Stimulated activated CD4-positive, alpha-beta T cell treated with anti-CD3 and anti-CD28 coated beads, Interleukin-2, amount 100 ng/mL, for 24 hours (primary cell): ENCODE results near the gene BCHE.
"Not testable (repeated sequence)": the region's sequence is repeated elsewhere in the genome, so short reads cannot be mapped to it uniquely, and the experiment has no call there.

ENCODE experiments used
- DNase-seq, 2 donors: peaks; one replicate each; pipeline ENCODE4 v3.0.0-alpha.2; 2020

Gene BCHE

DNA sequence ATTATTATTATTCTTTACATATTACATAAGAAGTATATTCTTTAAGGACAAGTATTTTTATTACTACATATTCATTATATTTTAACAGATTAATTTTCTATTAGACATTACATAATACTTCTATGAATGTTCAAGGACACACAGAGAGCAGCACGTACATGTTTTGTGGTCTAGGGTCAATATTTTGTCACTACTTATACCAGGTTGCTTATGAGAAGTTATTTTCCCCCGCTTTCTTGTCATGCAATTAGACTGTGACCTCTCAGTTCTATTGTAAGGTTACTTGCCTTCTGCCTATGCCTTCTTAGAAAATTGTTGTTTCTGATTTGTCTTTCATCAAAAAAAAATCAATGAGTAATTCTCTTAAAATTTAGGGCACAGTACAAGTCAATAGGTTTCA, 21.5 kb downstream of the BCHE start:
- no peak for DNase-seq

DNA sequence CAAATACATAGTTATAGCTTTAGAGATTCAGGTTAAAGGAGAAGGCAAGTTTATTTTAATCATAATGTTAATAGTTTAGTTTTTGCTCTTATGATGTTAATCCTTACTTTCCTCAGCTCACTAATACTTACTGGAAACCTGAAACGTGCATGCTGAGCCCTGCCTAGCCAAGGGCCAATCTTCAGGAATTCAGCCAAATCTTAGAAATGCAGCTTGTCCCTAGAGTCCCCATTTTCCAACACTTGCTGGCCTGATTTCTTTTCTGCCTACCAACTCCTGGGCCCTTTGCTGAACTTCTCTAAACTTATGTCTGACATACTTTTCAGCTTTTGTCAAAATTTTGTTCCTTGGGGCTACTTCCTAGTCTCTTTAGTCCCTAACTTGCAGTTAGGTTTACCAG, 22.8 kb downstream of the BCHE start:
- DNase-seq = no peak

DNA sequence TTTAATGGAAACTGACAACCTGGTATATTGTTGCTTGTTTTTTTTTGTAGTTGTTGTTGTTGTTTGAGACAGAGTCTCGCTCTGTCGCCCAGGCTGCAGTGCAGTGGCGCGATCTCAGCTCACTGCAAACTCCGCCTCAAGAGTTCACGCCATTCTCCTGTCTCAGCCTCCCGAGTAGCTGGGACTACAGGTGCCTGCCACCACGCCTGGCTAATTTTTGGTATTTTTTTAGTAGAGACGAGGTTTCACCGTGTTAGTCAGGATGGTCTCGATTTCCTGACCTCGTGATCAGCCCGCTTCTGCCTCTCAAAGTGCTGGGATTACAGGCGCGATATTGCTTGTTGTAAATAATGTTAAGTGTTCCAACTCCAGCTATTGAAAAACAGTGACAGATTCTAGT, 29.3 kb downstream of the BCHE start:
- DNase-seq = not testable (repeated sequence)

DNA sequence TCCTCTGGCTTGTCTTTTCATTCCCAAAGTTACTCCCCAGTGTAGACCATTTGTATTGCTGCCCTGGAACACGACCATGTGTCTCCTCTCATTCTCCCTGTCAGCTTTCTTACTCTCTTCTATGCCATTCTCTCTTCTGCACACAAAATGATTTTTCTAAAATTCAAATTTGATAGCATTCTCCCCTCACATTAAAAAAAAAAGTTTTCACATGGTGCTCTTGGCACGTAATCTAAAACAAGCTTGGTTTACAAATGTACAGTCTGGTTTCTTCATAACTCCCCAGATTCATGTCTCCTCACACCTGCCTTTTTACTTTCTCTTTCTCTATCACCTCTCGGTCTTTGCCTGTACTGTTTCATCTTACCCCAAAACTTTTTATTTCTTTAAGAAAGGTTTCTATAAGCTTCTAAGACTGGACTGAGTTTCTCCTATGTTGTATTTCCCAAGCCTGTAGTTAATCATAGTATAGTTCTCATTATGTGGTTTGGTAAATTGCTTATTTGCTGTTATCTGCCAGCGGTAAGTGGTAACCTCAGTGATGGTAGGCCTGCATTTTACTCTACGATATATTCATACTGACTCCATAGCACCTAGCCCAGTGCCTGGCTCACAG, 31.2 kb downstream of the BCHE start:
- no peak for DNase-seq

DNA sequence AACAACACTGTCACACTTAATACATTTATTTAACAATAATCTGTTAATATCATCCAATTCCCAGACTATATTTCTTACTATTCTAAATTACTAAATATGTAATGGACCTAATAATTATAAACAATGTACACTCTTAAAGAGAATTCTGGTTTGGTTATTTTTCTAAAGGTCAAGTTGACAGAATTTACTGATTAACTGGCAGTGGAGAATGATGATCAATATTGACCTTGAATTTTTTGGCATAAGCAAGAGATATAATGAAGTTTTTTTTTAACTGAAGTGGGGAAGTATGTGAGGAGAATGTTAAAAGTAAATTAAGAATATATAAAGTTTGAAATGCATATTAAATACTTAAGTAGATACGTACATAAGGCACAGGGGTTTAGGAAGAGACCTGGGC, 33.8 kb downstream of the BCHE start:
- no peak for DNase-seq

DNA sequence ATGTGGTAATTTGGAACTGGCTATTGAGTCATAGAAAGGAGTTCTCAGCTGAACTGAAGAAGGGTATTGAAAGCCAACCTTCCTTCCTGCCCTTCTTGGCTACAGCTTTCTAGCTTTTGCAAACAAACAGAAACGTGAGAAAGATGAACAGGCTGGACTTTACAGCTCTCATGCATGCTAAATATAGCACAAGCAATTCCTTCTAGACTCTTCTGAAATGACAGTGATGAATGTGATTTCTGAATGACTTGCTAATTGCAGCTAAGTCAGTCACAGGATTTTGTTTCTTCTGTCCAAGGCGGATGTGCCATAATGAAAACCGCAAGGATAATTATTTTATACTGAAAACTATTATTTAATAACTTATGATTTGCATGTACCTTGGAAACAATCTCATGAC, 36.3 kb downstream of the BCHE start:
- DNase-seq = no peak

DNA sequence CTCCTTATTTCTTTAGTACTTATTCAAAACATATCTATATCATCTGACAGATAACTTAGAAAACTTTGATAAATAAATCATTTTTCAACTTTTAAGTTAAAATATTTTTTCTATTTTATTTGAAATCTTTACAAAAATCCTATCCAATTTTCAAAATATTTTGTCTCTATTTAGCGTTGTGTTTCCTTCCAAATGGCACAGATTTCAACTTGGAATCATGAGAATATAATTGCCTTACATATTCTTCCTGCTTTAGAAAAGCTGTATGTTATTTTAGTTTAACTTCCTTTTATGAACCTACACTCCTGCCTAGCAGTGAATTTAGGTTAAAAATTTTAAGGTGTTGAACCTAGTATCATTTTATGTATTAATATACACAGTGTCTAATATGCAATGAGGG, 38.2 kb downstream of the BCHE start:
- DNase-seq = no peak

DNA sequence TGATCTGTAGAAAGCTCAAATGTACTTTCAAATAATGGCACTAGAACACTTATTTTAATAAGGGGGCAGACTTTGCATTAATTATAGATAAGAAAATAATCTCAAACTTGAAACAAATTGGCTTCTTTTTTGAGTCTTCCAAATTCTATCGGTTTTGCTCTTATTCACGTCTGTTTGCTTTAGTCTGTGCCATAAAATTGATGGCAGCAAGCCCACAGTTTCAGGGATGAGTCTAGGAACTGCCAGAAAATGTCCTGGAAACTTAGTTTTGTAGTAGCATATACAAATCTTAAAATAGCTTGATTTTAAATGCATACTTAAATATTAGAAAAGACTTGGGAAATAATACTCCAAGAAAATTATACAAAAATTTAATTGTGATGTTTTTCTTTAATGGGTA, 39.7 kb downstream of the BCHE start:
- DNase-seq = no peak

DNA sequence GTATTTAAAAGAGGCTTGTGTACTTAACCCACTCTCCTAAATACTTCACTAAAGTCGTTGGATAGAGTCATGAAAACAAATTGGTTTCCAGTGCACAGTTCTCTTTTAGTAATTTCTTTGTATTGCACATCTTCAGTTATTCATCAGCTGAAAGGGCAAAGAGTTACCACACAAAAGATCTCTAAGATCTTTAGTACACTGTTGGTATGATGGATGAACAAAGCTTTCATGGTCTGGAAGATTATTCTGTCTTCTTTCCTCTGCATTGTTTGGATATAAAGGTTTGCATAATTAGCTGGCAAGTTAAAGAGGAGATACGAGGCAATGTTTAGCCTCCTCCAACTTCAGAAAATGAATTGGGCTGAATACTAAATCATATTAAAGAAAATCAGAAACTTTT, 40.5 kb downstream of the BCHE start:
- no peak for DNase-seq

DNA sequence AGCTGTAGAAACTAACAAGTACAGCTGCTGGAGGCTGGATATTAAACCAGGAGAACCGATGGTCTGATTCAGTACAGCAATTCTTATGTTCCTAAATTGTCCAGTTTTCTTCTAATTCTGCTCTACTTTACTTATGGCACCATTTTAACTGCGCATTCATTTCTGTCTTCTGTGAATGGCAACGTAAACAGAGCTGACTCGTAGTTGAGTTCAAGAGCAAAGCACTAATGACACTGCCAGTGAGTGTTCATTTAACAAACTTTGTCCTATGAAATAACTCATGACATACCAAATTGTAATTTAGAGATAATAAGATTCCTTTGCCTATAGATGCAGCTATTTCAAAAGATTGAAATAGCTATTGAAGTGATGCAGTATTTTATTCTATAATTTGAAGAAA, 48.7 kb downstream of the BCHE start:
- no peak for DNase-seq

DNA sequence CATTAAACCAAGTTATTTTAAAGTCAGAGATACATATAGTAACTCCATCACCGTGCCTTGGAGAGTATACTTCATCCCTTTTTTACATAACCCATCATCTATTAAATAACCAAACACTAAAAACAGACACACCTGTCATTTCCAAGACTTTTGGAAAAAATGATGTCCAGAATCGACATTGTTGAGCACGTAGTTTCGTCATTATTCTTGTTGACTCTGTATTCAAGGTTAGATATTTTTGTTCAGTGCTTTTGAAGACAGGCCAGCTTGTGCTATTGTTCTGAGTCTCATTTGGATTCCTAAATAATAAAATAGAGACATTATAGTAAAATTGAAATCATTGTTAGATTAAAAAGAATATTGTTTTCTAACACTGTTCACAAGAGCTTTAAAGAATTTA, 51.2 kb downstream of the BCHE start:
- no peak for DNase-seq

DNA sequence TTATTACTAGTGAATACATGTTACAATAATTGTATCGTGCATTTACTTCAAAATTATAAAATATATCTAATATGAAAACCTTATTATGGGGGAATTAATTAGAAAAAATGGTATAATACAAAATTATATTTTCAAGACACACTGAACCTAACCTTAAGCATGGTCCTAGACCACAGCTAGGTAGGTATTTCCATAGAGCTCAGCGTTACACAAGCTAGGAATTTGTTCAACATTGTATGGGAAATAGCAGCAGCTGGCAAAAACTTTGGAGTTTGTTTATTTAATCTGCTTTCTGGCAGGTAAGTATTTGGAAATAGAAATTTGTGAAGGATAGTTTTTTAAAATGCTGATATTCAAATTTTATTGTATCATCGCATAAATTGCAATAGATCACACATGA, 52.9 kb downstream of the BCHE start:
- no peak for DNase-seq

DNA sequence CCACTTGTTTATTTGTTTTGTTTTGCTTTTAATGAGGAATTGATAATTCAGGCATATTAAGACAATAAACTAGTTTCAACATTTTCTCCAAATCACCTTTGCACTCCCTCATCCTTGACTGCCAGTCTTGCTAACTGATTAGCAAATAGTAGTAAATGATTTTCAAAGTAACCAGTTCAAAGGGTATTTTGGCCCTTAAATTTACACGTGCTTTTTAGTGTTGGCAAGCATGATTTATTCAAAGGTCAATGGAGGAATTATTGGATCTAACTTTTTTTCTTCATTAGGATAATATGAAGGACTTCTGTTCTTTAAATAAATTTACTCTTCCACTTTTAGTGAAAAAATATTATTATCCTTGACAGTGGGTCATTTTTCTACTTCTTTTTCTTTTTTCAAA, 53.8 kb downstream of the BCHE start:
- no peak for DNase-seq

DNA sequence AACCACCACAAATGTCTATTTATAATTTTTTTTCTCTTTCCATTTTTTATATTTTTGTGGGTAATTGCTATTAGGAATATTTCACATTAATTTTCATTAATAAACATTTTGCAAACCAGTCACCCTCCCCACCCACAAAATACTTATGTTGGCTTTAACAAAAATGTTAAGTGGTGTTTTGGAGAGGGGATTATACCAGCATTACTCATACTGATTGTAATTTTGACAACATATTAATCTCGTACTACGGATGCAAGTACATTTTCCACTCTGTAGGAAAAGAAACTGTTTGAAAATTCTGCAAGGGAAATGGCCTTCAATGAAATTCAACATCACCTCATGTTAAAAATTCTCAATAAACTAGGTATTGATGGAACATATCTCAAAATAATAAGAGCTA, 58.3 kb downstream of the BCHE start:
- DNase-seq = no peak

DNA sequence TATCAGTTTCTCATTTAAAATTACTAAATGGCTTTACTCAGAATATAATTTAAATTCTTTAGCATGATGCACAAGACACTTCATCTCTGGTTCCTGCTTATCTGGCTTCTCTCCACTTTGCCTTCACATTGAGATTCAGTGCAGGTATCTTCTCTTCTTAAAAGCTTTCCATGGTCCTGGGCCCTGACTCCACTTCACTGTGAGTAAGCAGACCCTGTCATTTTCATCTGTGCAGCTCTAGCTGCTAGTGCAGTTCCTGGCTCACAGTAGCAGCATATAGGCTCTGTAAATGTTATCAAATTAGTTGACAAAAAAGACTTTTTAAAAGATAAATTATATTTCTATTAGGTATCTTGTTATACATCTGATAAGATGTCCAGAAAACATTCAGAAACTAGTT, 58.8 kb downstream of the BCHE start:
- no peak for DNase-seq

DNA sequence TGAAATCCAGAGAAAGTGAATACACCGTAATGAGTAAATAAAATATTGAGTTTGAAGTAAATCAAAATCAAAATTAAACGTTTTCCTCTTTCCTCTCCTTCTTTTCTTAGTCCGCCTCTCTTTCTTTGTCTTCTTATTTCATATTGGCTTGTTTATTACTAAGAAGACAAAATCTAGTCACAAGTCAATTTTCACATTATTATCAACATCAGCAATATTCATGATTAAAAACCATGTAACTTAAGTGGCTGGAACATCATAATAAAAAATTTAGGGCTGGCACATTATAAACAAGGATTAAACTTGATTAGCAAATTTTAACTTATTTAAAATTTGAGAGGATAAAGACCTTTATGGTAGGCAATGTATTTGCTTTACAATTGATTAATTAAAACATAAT, 61.4 kb downstream of the BCHE start:
- no peak for DNase-seq

DNA sequence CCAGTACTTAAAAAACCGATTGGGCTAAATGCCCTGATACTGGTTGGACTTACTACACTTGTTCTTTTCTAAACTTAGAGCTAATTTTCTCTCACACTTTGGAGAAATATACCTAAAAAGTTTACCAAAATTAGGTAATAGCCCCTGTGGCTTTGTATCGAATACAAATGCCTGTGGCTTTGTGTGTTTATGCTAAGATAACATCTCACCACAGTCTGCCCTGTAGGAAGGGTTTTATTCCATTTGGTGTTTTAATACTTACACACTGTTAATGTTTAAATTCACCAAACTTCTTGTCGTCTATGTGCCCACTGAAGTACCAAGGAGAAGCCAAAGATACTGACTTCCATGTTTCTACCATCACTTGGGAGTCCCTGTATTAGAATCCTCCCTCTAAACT, 66.4 kb downstream of the BCHE start:
- DNase-seq = no peak

DNA sequence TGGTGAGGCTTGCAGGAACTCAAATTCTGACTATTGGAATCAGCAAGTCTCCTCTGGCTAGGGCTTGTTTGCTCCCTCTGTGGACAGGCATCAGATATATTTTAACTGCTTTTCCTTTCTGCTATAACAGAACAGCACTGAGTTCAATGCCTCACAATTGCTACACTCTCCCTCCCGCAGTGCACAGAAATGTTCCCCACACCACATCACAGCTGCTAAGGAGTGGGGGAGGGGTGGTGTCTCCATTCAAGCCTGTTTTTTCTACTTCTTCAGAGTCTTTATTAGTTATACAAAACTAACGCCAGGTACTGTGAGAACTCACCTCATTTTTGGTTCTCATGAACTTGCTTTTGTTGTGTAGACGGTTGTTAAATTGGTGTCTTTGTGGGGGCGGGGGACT, 68.5 kb downstream of the BCHE start:
- DNase-seq = no peak

DNA sequence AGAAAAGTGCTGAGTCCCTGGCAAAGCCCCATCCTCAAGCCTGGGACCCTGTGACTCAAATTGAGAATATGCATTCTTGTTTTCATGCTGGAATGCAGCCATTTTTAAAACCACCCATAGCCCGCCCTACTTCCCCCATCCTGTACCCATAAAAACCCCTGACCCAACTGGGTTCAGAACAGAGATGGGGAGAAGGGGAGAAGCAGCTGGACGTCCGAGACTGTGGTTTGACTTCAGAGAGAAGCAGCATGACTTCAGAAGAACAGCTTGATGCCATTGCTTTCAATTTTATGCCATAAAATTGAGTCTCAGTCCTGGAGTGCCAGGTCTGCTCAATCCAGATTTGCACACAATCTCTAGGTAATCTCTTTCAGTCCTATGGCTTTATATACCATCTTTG, 78.2 kb downstream of the BCHE start:
- DNase-seq = no peak

DNA sequence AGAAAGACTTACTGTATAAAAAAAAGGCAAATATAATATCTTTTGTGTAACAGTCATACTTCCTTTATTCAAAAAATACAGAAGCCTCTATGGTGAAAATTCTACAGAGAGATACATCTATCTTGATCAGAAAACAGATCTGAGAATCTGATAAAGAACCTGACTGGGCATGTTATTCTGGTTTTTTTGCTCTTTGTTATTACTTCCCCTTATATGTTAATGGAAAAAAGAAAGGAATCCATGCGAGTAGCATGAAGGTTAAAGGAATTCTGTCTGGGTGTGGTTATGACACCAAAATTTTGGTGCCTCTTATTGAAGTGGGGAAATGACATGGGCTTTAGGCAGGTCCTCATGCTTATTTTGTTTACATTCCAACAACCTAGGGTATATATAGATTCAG, 81.7 kb downstream of the BCHE start:
- DNase-seq = no peak

DNA sequence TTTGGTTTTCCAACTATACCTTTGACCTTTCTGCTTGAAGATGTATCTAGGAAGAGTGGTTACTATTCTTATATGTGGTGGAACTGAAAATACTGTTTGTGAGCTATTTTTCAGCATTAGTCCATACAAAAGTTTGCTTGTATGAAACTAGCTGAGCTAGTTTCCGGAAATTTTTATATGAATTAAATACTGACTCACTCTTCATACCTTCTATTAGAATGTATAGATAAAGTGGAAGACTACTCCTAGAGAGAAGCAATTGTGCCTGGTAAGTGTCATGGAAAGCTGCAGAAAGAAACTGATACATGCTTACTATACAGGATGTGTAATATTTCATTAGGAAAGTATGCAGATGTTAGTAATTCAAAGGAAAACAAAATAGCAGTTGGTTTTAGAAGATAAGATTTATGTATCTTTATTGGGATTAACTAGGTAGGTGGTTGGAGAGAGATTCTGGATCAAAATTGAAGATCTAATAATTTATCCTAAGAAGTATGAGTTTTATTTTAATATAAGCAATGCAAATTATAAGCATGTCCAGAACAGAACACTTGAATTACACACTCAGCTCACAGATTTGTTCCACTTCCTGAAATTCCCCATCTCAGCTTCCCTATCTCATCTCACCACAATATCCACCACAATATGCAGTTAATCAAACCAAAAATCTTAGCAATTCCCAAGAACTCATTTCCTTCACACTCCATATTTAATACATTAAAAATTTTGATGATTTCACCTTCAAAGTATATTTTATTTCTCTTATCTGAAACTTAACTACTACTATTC, 82.8 kb downstream of the BCHE start:
- DNase-seq = no peak

DNA sequence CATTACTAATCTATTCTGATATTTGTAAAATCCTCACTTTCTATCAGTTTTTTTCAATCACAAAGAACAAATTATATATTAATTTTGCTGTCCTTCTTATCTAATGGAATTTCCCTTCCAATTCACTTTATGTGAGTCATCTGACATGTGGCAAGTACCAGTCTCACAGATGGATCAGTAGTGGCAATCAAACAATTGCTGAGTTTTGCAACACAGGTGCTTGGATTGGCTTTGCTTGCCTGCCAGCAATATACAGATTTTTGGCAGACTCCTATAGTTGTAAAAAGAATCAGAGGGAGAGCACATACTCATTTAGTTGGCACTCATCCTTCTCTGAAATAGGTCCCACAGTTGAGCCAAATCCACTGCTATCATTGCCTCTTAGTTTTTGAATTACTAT, 83.7 kb downstream of the BCHE start:
- DNase-seq = no peak

DNA sequence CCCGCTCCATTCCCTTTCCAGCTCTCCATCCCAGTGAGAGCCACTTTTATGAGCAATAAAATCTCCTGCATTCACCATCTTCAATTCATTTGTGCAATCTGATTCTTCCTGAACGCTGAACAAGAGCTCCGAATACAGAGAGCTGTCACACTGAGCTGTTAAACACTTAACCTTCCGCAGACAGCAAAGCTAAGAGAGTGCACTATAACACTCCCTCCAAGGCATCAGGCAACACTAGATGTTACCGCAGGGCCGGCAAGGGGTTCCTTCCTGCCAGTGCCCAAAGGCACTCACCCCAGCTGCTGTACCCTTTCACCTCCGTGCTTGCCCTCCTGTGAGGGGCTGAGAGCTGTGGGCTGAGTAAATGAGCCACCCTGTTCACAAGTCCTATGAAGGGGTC, 85.6 kb downstream of the BCHE start:
- DNase-seq = no peak

DNA sequence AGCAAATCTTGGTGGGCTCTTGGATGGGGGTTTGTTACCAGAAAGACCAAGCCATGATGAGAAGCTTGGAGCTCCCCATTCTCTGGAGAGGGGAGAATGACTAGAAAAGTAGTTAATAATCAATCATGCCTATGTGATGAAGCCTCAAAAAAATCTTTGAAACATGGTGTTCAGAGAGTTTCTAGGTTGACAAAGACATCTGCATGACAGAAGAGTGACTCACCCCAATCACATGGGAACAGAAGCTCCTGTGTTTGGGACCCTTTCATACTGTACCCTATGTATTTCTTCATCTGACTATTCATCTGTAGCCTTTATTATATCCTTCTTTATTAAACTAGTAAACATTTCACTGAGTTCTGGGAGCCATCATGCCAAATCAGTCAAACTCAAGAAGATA, 87.4 kb downstream of the BCHE start:
- DNase-seq = no peak

DNA sequence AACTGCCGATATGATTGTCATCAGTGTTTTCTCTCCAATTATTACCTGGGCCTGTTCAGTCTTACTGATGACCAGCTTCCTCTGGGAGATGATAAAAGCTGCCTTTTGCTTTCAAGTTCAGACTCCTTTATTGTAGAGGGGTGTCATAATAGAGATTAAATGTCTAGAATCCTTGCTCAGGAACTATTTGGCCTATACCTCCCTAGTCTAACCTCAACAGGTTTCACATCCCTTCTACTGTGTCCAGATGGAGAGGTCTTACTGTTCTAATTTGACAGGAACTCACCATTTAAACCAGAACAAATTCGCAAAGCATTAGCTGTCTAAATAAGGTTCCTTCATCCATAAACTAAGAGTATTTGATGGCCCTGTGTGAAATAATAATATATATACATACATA, 88.0 kb downstream of the BCHE start:
- DNase-seq = no peak
